SHP77 (cell line): ENCODE results near the gene SLC17A6.

Source experiments
- DNase-seq, 2 experiments: peaks; one replicate each; lab custom pipeline; 2025; lab: John Stamatoyannopoulos, UW

Gene SLC17A6

GRCh38 chr11:22337596-22338485 lies at the start of gene SLC17A6:
Gene SLC17A6, plus strand, starts transcription at chr11:22338381. Its CDS starts 153 bp downstream, at chr11:22338534.
- DNase-seq: no peak

- DNase-seq: no peak
Observed at GRCh38 chr11:22302368-22302767, 35.8 kb upstream of the SLC17A6 start.

GRCh38 chr11:22304337-22304961 lies 33.7 kb upstream of the SLC17A6 start:
- peak in 1 of 2 experiments; percentile 0 for DNase-seq

- no peak for DNase-seq
Observed at GRCh38 chr11:22317656-22318055, 20.5 kb upstream of the SLC17A6 start.

GRCh38 chr11:22331771-22332170 lies 6.4 kb upstream of the SLC17A6 start:
- DNase-seq: no peak

GRCh38 chr11:22336587-22336986 lies 1.6 kb upstream of the SLC17A6 start:
- DNase-seq: no peak

- DNase-seq: no peak
Observed at GRCh38 chr11:22339611-22340010, 1.4 kb downstream of the SLC17A6 start.

GRCh38 chr11:22340235-22340634 lies 2.1 kb downstream of the SLC17A6 start:
- DNase-seq: no peak

GRCh38 chr11:22340701-22341587 lies 2.8 kb downstream of the SLC17A6 start:
- DNase-seq: no peak

- DNase-seq: no peak
Observed at GRCh38 chr11:22341588-22341931, 3.4 kb downstream of the SLC17A6 start.

- DNase-seq: no peak
Observed at GRCh38 chr11:22342211-22343031, 4.2 kb downstream of the SLC17A6 start.

- DNase-seq: no peak
Observed at GRCh38 chr11:22343032-22343324, 4.8 kb downstream of the SLC17A6 start.

- no peak for DNase-seq
Observed at GRCh38 chr11:22343371-22344032, 5.3 kb downstream of the SLC17A6 start.

- no peak for DNase-seq
Observed at GRCh38 chr11:22344081-22344480, 5.9 kb downstream of the SLC17A6 start.

GRCh38 chr11:22346282-22346681 lies 8.1 kb downstream of the SLC17A6 start:
- DNase-seq: no peak

- no peak for DNase-seq
Observed at GRCh38 chr11:22347857-22348487, 9.8 kb downstream of the SLC17A6 start.

GRCh38 chr11:22349491-22349890 lies 11.3 kb downstream of the SLC17A6 start:
- no peak for DNase-seq

- DNase-seq: no peak
Observed at GRCh38 chr11:22359295-22359694, 21.1 kb downstream of the SLC17A6 start.

- DNase-seq: no peak
Observed at GRCh38 chr11:22371160-22371559, 33.0 kb downstream of the SLC17A6 start.

GRCh38 chr11:22387126-22387525 lies 48.9 kb downstream of the SLC17A6 start:
- DNase-seq: no peak
